ENCODE results near the gene WDR75. TPM values are rescaled to one million over a fixed set of nuclear protein-coding genes. Genes with fewer than 3 reads are reported as not detected.

WDR75 gene
- total RNA-seq, 2 experiments from 2014 or later = 41.1 to 55.5 TPM

DNA sequence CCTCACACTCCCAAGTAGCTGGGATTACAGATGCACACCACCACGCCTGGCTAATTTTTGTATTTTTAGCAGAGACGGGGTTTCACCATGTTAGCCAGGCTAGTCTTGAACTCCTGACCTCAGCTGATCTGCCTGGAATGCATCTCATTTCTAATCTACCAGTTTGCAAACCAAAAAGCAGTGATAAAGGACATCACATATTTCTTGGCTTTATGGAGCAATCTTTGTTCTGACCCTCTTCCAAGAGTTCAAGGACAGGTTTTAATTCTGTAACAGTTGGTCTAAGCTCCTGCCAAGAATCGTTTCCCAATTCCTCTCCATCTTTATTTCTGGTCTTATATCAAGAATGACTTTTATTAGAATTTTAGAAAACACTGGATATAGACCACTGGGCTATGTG is 71.6 kb downstream of the WDR75 start:
- CTCF ChIA-PET = no interaction called here
- Mint-ChIP-seq H3K27me3 (peaks cover 18% of the 10 kb centered on the region), H3K4me1 (no peaks in the 10 kb centered on the region), H3K36me3 (no peaks in the 10 kb centered on the region), H3K27ac (no peak overlapping the region), H3K9me3 (ENCODE audit: low read depth) (no peaks in the 10 kb centered on the region), H3K4me3 (no peak overlapping the region)
- ATAC-seq (no peak), DNase-seq (no peak)

DNA sequence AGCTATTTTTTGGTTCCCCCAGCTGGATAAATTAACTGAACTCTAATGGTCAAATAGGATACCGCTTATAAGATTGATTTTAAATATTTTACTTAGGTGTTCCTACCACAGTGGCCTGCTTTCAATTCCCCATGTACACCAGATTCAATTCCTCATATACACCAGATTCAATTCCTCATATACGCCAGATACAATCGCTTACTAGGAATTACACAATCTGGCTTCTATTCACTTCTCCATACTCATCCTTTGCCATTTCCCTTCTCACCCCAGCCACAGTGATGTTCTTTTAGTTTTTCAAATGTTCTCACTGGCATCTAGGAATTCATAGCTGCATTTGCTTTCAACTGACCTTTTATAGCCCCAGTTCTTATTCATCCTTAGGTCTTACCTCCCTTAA is 72.8 kb downstream of the WDR75 start:
- ATAC-seq (no peak), DNase-seq (no peak)
- Mint-ChIP-seq H3K4me3 (no peak overlapping the region), H3K4me1 (no peaks in the 10 kb centered on the region), H3K9me3 (ENCODE audit: low read depth) (no peaks in the 10 kb centered on the region), H3K36me3 (no peaks in the 10 kb centered on the region), H3K27ac (no peak overlapping the region), H3K27me3 (peaks cover 22% of the 10 kb centered on the region)
- CTCF ChIA-PET = no interaction called here

GRCh38 chr2:189515264-189515663 is 74.0 kb downstream of the WDR75 start:
- no peak for ATAC-seq
- H3K36me3 Mint-ChIP-seq = no peaks in the 10 kb centered on the region
- H3K9me3 Mint-ChIP-seq (ENCODE audit: low read depth) = no peaks in the 10 kb centered on the region
- H3K27me3 Mint-ChIP-seq = peaks cover 27% of the 10 kb centered on the region
- no peaks in the 10 kb centered on the region for H3K4me1 Mint-ChIP-seq
- H3K4me3 Mint-ChIP-seq = no peak overlapping the region
- CTCF ChIA-PET = no interaction called here
- H3K27ac Mint-ChIP-seq = no peak overlapping the region
- no peak for DNase-seq

DNA sequence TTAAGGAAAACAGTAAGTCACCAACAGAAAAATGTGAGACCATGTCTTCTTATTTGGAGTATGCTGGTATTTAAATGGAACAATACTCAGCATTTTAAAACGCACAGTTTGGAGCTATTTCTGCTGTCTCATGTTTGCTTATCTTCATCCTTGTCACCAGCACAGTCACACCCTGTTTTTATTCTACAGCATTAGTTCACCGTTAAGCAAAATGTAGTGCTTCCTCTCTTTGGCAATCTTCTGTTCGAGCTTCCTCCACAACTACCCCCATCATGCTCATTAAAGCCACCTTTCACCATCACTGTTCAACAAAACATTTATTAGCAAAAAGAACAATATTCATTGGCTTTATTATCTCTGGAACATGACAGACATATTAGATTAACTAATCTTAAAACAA is 75.3 kb downstream of the WDR75 start:
- no peaks in the 10 kb centered on the region for H3K4me1 Mint-ChIP-seq
- no peak for DNase-seq
- H3K4me3 Mint-ChIP-seq = no peak overlapping the region
- no peak for ATAC-seq
- H3K36me3 Mint-ChIP-seq = no peaks in the 10 kb centered on the region
- H3K27me3 Mint-ChIP-seq = peaks cover 27% of the 10 kb centered on the region
- no peak overlapping the region for H3K27ac Mint-ChIP-seq
- no peaks in the 10 kb centered on the region for H3K9me3 Mint-ChIP-seq (ENCODE audit: low read depth)
- CTCF ChIA-PET = no interaction called here

DNA sequence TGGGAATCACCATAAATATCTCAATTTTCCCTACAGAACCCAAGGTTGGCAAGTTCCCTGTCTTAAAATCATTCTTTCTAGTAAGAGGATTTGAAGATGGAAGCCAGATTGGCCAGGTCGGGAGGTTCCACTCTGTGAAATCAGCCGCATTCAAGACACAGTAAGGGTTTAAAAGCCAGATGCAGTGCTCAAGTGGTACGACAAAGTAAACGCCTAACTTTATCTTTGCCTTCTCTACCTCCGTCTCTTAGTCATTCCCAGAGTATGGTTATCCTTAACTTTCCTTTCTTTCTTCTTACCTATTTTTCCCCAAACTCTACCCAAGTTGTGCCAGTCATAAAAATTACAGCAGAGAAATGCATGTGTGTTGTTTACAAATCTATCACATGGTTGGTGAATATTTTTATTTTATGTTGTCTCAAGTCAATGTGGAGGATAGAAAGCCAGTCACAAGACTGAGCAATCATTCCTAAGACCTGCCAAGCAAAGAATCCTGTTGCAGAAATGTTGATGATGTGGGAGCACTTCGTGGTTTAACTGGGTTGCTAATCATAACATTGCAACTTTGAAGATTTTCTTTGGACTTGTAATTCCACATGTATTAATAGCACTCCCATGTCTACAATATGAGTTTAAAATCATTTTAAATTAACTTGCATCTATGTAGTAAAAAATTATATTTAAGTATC is 76.7 kb downstream of the WDR75 start:
- H3K4me3 Mint-ChIP-seq = no peak overlapping the region
- no peaks in the 10 kb centered on the region for H3K36me3 Mint-ChIP-seq
- DNase-seq (no peak), ATAC-seq (no peak)
- H3K4me1 Mint-ChIP-seq = no peaks in the 10 kb centered on the region
- peaks cover 25% of the 10 kb centered on the region for H3K27me3 Mint-ChIP-seq
- H3K9me3 Mint-ChIP-seq (ENCODE audit: low read depth) = no peaks in the 10 kb centered on the region
- CTCF ChIA-PET = no interaction called here
- H3K27ac Mint-ChIP-seq = no peak overlapping the region

- CTCF ChIA-PET = no interaction called here
- DNase-seq (no peak), ATAC-seq (no peak)
- Mint-ChIP-seq H3K36me3 (no peaks in the 10 kb centered on the region), H3K4me1 (no peaks in the 10 kb centered on the region), H3K27ac (no peak overlapping the region), H3K27me3 (peaks cover 19% of the 10 kb centered on the region), H3K4me3 (no peak overlapping the region), H3K9me3 (ENCODE audit: low read depth) (no peaks in the 10 kb centered on the region)
Observed at GRCh38 chr2:189519631-189520387, 78.5 kb downstream of the WDR75 start.

DNA sequence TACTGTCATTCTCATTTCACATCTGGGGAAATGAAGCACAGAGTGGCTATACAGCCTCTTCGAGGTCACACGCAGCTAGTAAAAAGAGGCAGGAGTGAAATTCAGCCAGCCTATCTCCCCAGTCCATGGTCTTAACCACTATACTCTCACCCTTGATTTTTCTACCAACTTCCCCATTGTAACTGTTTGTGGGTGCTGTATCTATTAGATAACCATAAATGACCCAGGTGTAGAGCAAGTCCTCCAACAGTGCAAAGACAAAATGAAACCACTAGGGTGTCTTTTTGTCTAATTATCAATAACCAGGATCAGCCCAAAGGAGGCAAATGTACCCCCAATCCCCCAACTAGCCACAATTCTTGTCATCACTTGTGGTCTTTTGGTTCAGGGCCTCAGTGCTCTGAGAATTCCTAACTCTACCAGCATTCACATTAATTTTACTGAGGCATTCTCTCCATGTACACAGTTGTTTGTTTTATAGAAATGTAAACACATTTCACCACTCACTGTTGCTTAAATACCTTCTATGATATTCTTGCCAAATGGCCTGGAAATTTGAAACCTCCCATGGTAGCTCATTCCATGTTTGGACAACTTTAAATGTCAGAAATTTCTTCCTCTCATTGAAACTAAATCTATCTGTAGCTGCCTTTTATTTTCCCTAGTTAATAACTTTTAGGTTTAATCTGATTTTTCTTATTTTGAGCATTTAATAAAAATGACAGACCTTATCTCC is 80.6 kb downstream of the WDR75 start:
- H3K27me3 Mint-ChIP-seq = peaks cover 14% of the 10 kb centered on the region
- DNase-seq = no peak
- H3K36me3 Mint-ChIP-seq = no peaks in the 10 kb centered on the region
- no peak for ATAC-seq
- no peaks in the 10 kb centered on the region for H3K9me3 Mint-ChIP-seq (ENCODE audit: low read depth)
- no peak overlapping the region for H3K27ac Mint-ChIP-seq
- no peak overlapping the region for H3K4me3 Mint-ChIP-seq
- no peaks in the 10 kb centered on the region for H3K4me1 Mint-ChIP-seq
- CTCF ChIA-PET = no interaction called here

DNA sequence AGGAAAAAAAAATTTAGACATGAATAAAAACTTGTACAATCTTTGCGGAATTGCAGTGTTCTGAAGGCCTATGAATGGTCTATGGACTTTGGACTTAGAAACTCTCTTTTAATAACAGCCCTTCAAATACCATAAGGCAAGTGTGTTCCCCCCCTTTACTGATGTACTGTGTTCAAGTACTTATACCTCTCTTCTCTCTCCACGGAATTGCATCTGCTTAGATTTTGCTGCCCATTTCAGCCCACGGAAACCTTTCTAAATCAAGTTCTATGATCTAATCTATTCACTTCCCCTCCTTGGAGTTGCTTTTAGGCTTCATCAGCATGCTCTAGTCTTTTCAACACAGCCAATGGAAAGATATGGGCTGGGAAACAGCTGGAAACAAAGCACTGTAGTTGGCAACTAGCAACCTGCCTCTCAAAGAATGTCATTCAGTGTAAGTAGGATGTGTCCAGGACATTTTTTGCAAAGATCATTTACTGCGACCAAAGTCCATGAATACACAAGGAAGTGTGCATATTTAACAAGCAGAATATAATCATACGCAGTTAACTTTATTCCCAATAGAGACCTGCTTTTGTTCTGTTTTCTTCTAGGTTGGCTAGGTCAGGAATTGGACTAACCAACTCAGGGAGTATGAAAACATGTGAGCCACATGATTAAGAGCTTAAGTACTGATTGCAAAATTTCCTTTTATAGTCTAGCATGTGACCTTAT is 81.3 kb downstream of the WDR75 start:
- DNase-seq (no peak), ATAC-seq (no peak)
- Mint-ChIP-seq H3K36me3 (no peaks in the 10 kb centered on the region), H3K9me3 (ENCODE audit: low read depth) (no peaks in the 10 kb centered on the region), H3K27ac (no peak overlapping the region), H3K27me3 (peaks cover 9% of the 10 kb centered on the region), H3K4me1 (no peaks in the 10 kb centered on the region), H3K4me3 (no peak overlapping the region)
- CTCF ChIA-PET = no interaction called here

DNA sequence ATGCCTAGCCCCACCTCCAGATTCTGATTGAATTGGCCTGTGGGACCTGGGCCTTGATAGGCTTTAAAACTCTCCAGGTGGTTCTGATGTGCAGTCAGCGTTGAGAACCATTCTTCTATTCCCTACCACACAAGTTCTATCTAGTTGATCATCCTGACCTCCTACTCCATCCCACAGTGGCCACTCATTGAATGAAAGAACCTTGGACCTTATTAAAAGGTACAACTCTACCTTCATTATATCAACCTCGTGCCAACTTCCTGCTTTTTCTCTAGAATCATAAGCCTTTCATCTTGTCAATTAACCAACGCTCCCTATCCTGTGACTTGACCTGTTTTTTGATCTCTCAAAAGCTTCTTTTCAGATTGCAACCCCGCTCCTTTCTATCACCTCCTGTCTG is 83.5 kb downstream of the WDR75 start:
- no peaks in the 10 kb centered on the region for H3K27me3 Mint-ChIP-seq
- no peak overlapping the region for H3K4me3 Mint-ChIP-seq
- DNase-seq = no peak
- no peaks in the 10 kb centered on the region for H3K4me1 Mint-ChIP-seq
- no peak for ATAC-seq
- no peak overlapping the region for H3K27ac Mint-ChIP-seq
- no peaks in the 10 kb centered on the region for H3K9me3 Mint-ChIP-seq (ENCODE audit: low read depth)
- no peaks in the 10 kb centered on the region for H3K36me3 Mint-ChIP-seq
- CTCF ChIA-PET = no interaction called here

Other genes with a start within 250 kb of the WDR75 start
- gene SLC40A1, start 139.3 kb downstream of the WDR75 start, total RNA-seq = 1 to 10 TPM in 1 of 2 experiments, under 1 TPM in 1; 0.47 to 1.3 TPM
- 10 to 100 TPM; 30.7 to 39.1 TPM for gene ASNSD1, start 220.0 kb downstream of the WDR75 start, total RNA-seq
- gene ANKAR, start 233.2 kb downstream of the WDR75 start, total RNA-seq = 1 to 10 TPM; 4.8 to 9.3 TPM